ENCODE measurements around the gene PIK3CB.
"Not testable (repeated sequence)": the region's sequence is repeated elsewhere in the genome, so short reads cannot be mapped to it uniquely, and the experiment has no call there.

The PIK3CB gene

GRCh38 chr3:138688871-138689299 lies 145.8 kb downstream of the PIK3CB start:
- Histone ChIP-seq H3K9me3 (ENCODE audit: control insufficient read depth in 2 of 2, low read length in 2 of 2) (no peaks in the 10 kb centered on the region), H3K4me1 (ENCODE audit: control insufficient read depth in 2 of 2, insufficient read depth in 2 of 2, low read length in 2 of 2) (peaks cover 0 to 2% of the 10 kb centered on the region in 2 donors), H3K36me3 (ENCODE audit: control insufficient read depth in 2 of 2, insufficient read depth in 2 of 2, low read length in 2 of 2) (peaks cover 6 to 12% of the 10 kb centered on the region in 2 donors), H3K4me3 (ENCODE audit: low read length in 2 of 2) (no peak overlapping the region), H3K27me3 (ENCODE audit: control insufficient read depth in 2 of 2, insufficient read depth in 2 of 2, low read length in 2 of 2) (no peaks in the 10 kb centered on the region), H3K9ac (ENCODE audit: low read depth in 1 of 2, low read length in 2 of 2) (no peak overlapping the region), H3K27ac (ENCODE audit: low read depth in 2 of 2, low read length in 2 of 2) (no peak overlapping the region)

GRCh38 chr3:138687236-138687635 lies 147.5 kb downstream of the PIK3CB start:
- Histone ChIP-seq H3K27ac (ENCODE audit: low read depth in 2 of 2, low read length in 2 of 2) (no peak overlapping the region), H3K9me3 (ENCODE audit: control insufficient read depth in 2 of 2, low read length in 2 of 2) (no peaks in the 10 kb centered on the region), H3K4me3 (ENCODE audit: low read length in 2 of 2) (no peak overlapping the region), H3K27me3 (ENCODE audit: control insufficient read depth in 2 of 2, insufficient read depth in 2 of 2, low read length in 2 of 2) (no peaks in the 10 kb centered on the region), H3K4me1 (ENCODE audit: control insufficient read depth in 2 of 2, insufficient read depth in 2 of 2, low read length in 2 of 2) (peaks cover 0 to 2% of the 10 kb centered on the region in 2 donors), H3K9ac (ENCODE audit: low read depth in 1 of 2, low read length in 2 of 2) (no peak overlapping the region), H3K36me3 (ENCODE audit: control insufficient read depth in 2 of 2, insufficient read depth in 2 of 2, low read length in 2 of 2) (peaks cover 9 to 16% of the 10 kb centered on the region in 2 donors)

- Histone ChIP-seq H3K4me1 (ENCODE audit: control insufficient read depth in 2 of 2, insufficient read depth in 2 of 2, low read length in 2 of 2) (peaks cover 0 to 2% of the 10 kb centered on the region in 2 donors), H3K9ac (ENCODE audit: low read depth in 1 of 2, low read length in 2 of 2) (no peak overlapping the region), H3K27me3 (ENCODE audit: control insufficient read depth in 2 of 2, insufficient read depth in 2 of 2, low read length in 2 of 2) (no peaks in the 10 kb centered on the region), H3K4me3 (ENCODE audit: low read length in 2 of 2) (no peak overlapping the region), H3K27ac (ENCODE audit: low read depth in 2 of 2, low read length in 2 of 2) (no peak overlapping the region), H3K36me3 (ENCODE audit: control insufficient read depth in 2 of 2, insufficient read depth in 2 of 2, low read length in 2 of 2) (peaks cover 9 to 12% of the 10 kb centered on the region in 2 donors), H3K9me3 (ENCODE audit: control insufficient read depth in 2 of 2, low read length in 2 of 2) (no peaks in the 10 kb centered on the region)
Measured at GRCh38 chr3:138686771-138687221, 147.9 kb downstream of the PIK3CB start.

- peaks cover 11 to 13% of the 10 kb centered on the region in 2 donors for H3K36me3 ChIP-seq (ENCODE audit: control insufficient read depth in 2 of 2, insufficient read depth in 2 of 2, low read length in 2 of 2)
Measured at GRCh38 chr3:138684396-138684795, 150.3 kb downstream of the PIK3CB start.

GRCh38 chr3:138682648-138683047 lies 152.1 kb downstream of the PIK3CB start:
- no peaks in the 10 kb centered on the region for H3K27me3 ChIP-seq (ENCODE audit: control insufficient read depth in 2 of 2, insufficient read depth in 2 of 2, low read length in 2 of 2)
- H3K27ac ChIP-seq (ENCODE audit: low read depth in 2 of 2, low read length in 2 of 2), result no peak overlapping the region
- H3K9ac ChIP-seq (ENCODE audit: low read depth in 1 of 2, low read length in 2 of 2), result no peak overlapping the region
- no peak overlapping the region for H3K4me3 ChIP-seq (ENCODE audit: low read length in 2 of 2)
- peaks cover 12 to 16% of the 10 kb centered on the region in 2 donors for H3K36me3 ChIP-seq (ENCODE audit: control insufficient read depth in 2 of 2, insufficient read depth in 2 of 2, low read length in 2 of 2)
- peaks cover 0 to 2% of the 10 kb centered on the region in 2 donors for H3K4me1 ChIP-seq (ENCODE audit: control insufficient read depth in 2 of 2, insufficient read depth in 2 of 2, low read length in 2 of 2)
- no peaks in the 10 kb centered on the region for H3K9me3 ChIP-seq (ENCODE audit: control insufficient read depth in 2 of 2, low read length in 2 of 2)

More at GRCh38 chr3:138684396-138684795, 150.3 kb downstream of the PIK3CB start:
- no peak overlapping the region for H3K9ac ChIP-seq (ENCODE audit: low read depth in 1 of 2, low read length in 2 of 2)
- no peaks in the 10 kb centered on the region for H3K27me3 ChIP-seq (ENCODE audit: control insufficient read depth in 2 of 2, insufficient read depth in 2 of 2, low read length in 2 of 2)
- H3K27ac ChIP-seq (ENCODE audit: low read depth in 2 of 2, low read length in 2 of 2), result no peak overlapping the region
- no peak overlapping the region for H3K4me3 ChIP-seq (ENCODE audit: low read length in 2 of 2)
- H3K9me3 ChIP-seq (ENCODE audit: control insufficient read depth in 2 of 2, low read length in 2 of 2), result no peaks in the 10 kb centered on the region
- H3K4me1 ChIP-seq (ENCODE audit: control insufficient read depth in 2 of 2, insufficient read depth in 2 of 2, low read length in 2 of 2), result peaks cover 0 to 2% of the 10 kb centered on the region in 2 donors

GRCh38 chr3:138681463-138682220 lies 153.1 kb downstream of the PIK3CB start:
- Histone ChIP-seq H3K27ac (ENCODE audit: low read depth in 2 of 2, low read length in 2 of 2) (no peak overlapping the region), H3K9me3 (ENCODE audit: control insufficient read depth in 2 of 2, low read length in 2 of 2) (no peaks in the 10 kb centered on the region), H3K27me3 (ENCODE audit: control insufficient read depth in 2 of 2, insufficient read depth in 2 of 2, low read length in 2 of 2) (no peaks in the 10 kb centered on the region), H3K4me1 (ENCODE audit: control insufficient read depth in 2 of 2, insufficient read depth in 2 of 2, low read length in 2 of 2) (peaks cover 0 to 1% of the 10 kb centered on the region in 2 donors), H3K36me3 (ENCODE audit: control insufficient read depth in 2 of 2, insufficient read depth in 2 of 2, low read length in 2 of 2) (peaks cover 12 to 18% of the 10 kb centered on the region in 2 donors), H3K9ac (ENCODE audit: low read depth in 1 of 2, low read length in 2 of 2) (no peak overlapping the region), H3K4me3 (ENCODE audit: low read length in 2 of 2) (no peak overlapping the region)

GRCh38 chr3:138680974-138681373 lies 153.8 kb downstream of the PIK3CB start:
- H3K27me3 ChIP-seq (ENCODE audit: control insufficient read depth in 2 of 2, insufficient read depth in 2 of 2, low read length in 2 of 2); H3K4me3 ChIP-seq (ENCODE audit: low read length in 2 of 2); H3K27ac ChIP-seq (ENCODE audit: low read depth in 2 of 2, low read length in 2 of 2); H3K4me1 ChIP-seq (ENCODE audit: control insufficient read depth in 2 of 2, insufficient read depth in 2 of 2, low read length in 2 of 2); H3K9me3 ChIP-seq (ENCODE audit: control insufficient read depth in 2 of 2, low read length in 2 of 2); H3K9ac ChIP-seq (ENCODE audit: low read depth in 1 of 2, low read length in 2 of 2): not testable (repeated sequence)
- peaks cover 10 to 24% of the 10 kb centered on the region in 2 donors for H3K36me3 ChIP-seq (ENCODE audit: control insufficient read depth in 2 of 2, insufficient read depth in 2 of 2, low read length in 2 of 2)

- H3K27ac ChIP-seq (ENCODE audit: low read depth in 2 of 2, low read length in 2 of 2), result no peak overlapping the region
- peaks cover 10 to 29% of the 10 kb centered on the region in 2 donors for H3K36me3 ChIP-seq (ENCODE audit: control insufficient read depth in 2 of 2, insufficient read depth in 2 of 2, low read length in 2 of 2)
- no peaks in the 10 kb centered on the region for H3K4me1 ChIP-seq (ENCODE audit: control insufficient read depth in 2 of 2, insufficient read depth in 2 of 2, low read length in 2 of 2)
- H3K9me3 ChIP-seq (ENCODE audit: control insufficient read depth in 2 of 2, low read length in 2 of 2), result no peaks in the 10 kb centered on the region
- H3K9ac ChIP-seq (ENCODE audit: low read depth in 1 of 2, low read length in 2 of 2), result no peak overlapping the region
- no peaks in the 10 kb centered on the region for H3K27me3 ChIP-seq (ENCODE audit: control insufficient read depth in 2 of 2, insufficient read depth in 2 of 2, low read length in 2 of 2)
- no peak overlapping the region for H3K4me3 ChIP-seq (ENCODE audit: low read length in 2 of 2)
Measured at GRCh38 chr3:138678874-138679392, 155.8 kb downstream of the PIK3CB start.

- no peaks in the 10 kb centered on the region for H3K27me3 ChIP-seq (ENCODE audit: control insufficient read depth in 2 of 2, insufficient read depth in 2 of 2, low read length in 2 of 2)
- H3K4me1 ChIP-seq (ENCODE audit: control insufficient read depth in 2 of 2, insufficient read depth in 2 of 2, low read length in 2 of 2), result peaks cover 0 to 5% of the 10 kb centered on the region in 2 donors
- H3K4me3 ChIP-seq (ENCODE audit: low read length in 2 of 2), result no peak overlapping the region
- peaks cover 10 to 21% of the 10 kb centered on the region in 2 donors for H3K36me3 ChIP-seq (ENCODE audit: control insufficient read depth in 2 of 2, insufficient read depth in 2 of 2, low read length in 2 of 2)
- no peak overlapping the region for H3K9ac ChIP-seq (ENCODE audit: low read depth in 1 of 2, low read length in 2 of 2)
- H3K27ac ChIP-seq (ENCODE audit: low read depth in 2 of 2, low read length in 2 of 2), result no peak overlapping the region
- no peaks in the 10 kb centered on the region for H3K9me3 ChIP-seq (ENCODE audit: control insufficient read depth in 2 of 2, low read length in 2 of 2)
Measured at GRCh38 chr3:138678086-138678485, 156.6 kb downstream of the PIK3CB start.

- Histone ChIP-seq H3K9me3 (ENCODE audit: control insufficient read depth in 2 of 2, low read length in 2 of 2) (no peaks in the 10 kb centered on the region), H3K27me3 (ENCODE audit: control insufficient read depth in 2 of 2, insufficient read depth in 2 of 2, low read length in 2 of 2) (no peaks in the 10 kb centered on the region), H3K4me1 (ENCODE audit: control insufficient read depth in 2 of 2, insufficient read depth in 2 of 2, low read length in 2 of 2) (peaks cover 0 to 21% of the 10 kb centered on the region in 2 donors), H3K4me3 (ENCODE audit: low read length in 2 of 2) (no peak overlapping the region), H3K9ac (ENCODE audit: low read depth in 1 of 2, low read length in 2 of 2) (no peak overlapping the region), H3K36me3 (ENCODE audit: control insufficient read depth in 2 of 2, insufficient read depth in 2 of 2, low read length in 2 of 2) (peaks cover 8 to 15% of the 10 kb centered on the region in 2 donors), H3K27ac (ENCODE audit: low read depth in 2 of 2, low read length in 2 of 2) (no peak overlapping the region)
Measured at GRCh38 chr3:138675393-138675792, 159.3 kb downstream of the PIK3CB start.
